Stimulated activated CD8-positive, alpha-beta memory T cell treated with anti-CD3 and anti-CD28 coated beads, Interleukin-15, amount 100 ng/mL, for 48 hours (primary cell): ENCODE results near the gene RELB.
A peak's percentile ranks its signal among the peaks of the same experiment; 100 is the strongest.

ENCODE experiments used
- DNase-seq, 2 donors: peaks; one replicate each; pipeline ENCODE4 v3.0.0-alpha.2; 2020; ENCODE audit warnings: low read depth in 2 of 2

The RELB gene

GRCh38 chr19:45059258-45059965 is 58.1 kb downstream of the RELB start:
- peak; percentile 59 to 61 for DNase-seq

GRCh38 chr19:45061965-45062364 is 60.7 kb downstream of the RELB start:
- DNase-seq = no peak

- no peak for DNase-seq
These were observed 62.9 kb downstream of the RELB start for GRCh38 chr19:45063851-45064801.

GRCh38 chr19:45066921-45067661 is 65.8 kb downstream of the RELB start:
- no peak for DNase-seq

- no peak for DNase-seq
These were observed 66.8 kb downstream of the RELB start for GRCh38 chr19:45068041-45068440.

GRCh38 chr19:45069056-45069455 is 67.8 kb downstream of the RELB start:
- no peak for DNase-seq

- DNase-seq = no peak
These were observed 69.0 kb downstream of the RELB start for GRCh38 chr19:45070214-45070613.

- DNase-seq = no peak
These were observed 69.7 kb downstream of the RELB start for GRCh38 chr19:45070861-45071544.

GRCh38 chr19:45071545-45071938 is 70.3 kb downstream of the RELB start:
- DNase-seq = no peak

GRCh38 chr19:45071969-45072790 is 70.9 kb downstream of the RELB start:
- DNase-seq = no peak

- no peak for DNase-seq
These were observed 73.6 kb downstream of the RELB start for GRCh38 chr19:45074744-45075300.

- peak in 1 of 2 donors; percentile 41 for DNase-seq
These were observed 74.2 kb downstream of the RELB start for GRCh38 chr19:45075301-45076028.

GRCh38 chr19:45076029-45076850 is 75.0 kb downstream of the RELB start, which contains the start of gene ZNF296:
Gene ZNF296 (minus strand): TSS chr19:45076478. CDS start chr19:45076373, 105 bp downstream.
- peak; percentile 79 to 80 for DNase-seq

- DNase-seq = no peak
These were observed 75.8 kb downstream of the RELB start for GRCh38 chr19:45076851-45077730.

GRCh38 chr19:45078390-45079062 is 77.3 kb downstream of the RELB start:
- DNase-seq = no peak

- peak; percentile 78 for DNase-seq
These were observed 78.0 kb downstream of the RELB start, which contains the start of gene GEMIN7 for GRCh38 chr19:45079063-45079910. Gene GEMIN7 (plus strand): TSS chr19:45079260. CDS start chr19:45090115, 10,855 bp downstream.
